Bronchial epithelial cell (primary cell): Measurements from ENCODE around the gene SH3PXD2B. TPM values are rescaled to one million over a fixed set of nuclear protein-coding genes. Genes with fewer than 3 reads are reported as not detected.

Source experiments
- DNase-seq: peaks from one replicate; pipeline ENCODE4 v3.0.0-alpha.2; 2010; ENCODE audit warnings: low read depth
- FAIRE-seq: peaks from 2 replicates; lab custom pipeline; 2011; peaks lifted over from hg19 to GRCh38; lab: Jason Lieb, UNC
- H3K27me3 ChIP-seq: 2 replicates; pipeline ENCODE4 v1.5.1; 2011; ENCODE audit warnings: low read length; ENCODE audit not compliant: control insufficient read depth, insufficient read depth
- H3K36me3 ChIP-seq: 2 replicates; pipeline ENCODE4 v1.5.1; 2011; ENCODE audit warnings: low read length; ENCODE audit not compliant: control insufficient read depth, insufficient read depth
- H3K4me3 ChIP-seq: 2 replicates; pipeline ENCODE4 v1.5.1; 2011; ENCODE audit warnings: mild to moderate bottlenecking, low read depth, low read length, control low read depth
- total RNA-seq: library from RNA; depleted of rRNA; stranded (reverse); fragments of >200 nt; gene quantifications from 2 replicates; pipeline ENCODE4 v1.2.1, GENCODE V29; 2014
- TF ChIP-seq, protein P1 (sequence below): IDR thresholded peaks from 2 replicates; pipeline ENCODE4 v1.5.1; 2011; ENCODE audit warnings: mild to moderate bottlenecking, moderate library complexity, low read length, control low read depth, inconsistent platforms; ENCODE audit not compliant: insufficient read depth, severe bottlenecking

The SH3PXD2B gene
- total RNA-seq, 1 donor from 2014 or later: 10.0 TPM

- TF ChIP-seq, protein P1, sequence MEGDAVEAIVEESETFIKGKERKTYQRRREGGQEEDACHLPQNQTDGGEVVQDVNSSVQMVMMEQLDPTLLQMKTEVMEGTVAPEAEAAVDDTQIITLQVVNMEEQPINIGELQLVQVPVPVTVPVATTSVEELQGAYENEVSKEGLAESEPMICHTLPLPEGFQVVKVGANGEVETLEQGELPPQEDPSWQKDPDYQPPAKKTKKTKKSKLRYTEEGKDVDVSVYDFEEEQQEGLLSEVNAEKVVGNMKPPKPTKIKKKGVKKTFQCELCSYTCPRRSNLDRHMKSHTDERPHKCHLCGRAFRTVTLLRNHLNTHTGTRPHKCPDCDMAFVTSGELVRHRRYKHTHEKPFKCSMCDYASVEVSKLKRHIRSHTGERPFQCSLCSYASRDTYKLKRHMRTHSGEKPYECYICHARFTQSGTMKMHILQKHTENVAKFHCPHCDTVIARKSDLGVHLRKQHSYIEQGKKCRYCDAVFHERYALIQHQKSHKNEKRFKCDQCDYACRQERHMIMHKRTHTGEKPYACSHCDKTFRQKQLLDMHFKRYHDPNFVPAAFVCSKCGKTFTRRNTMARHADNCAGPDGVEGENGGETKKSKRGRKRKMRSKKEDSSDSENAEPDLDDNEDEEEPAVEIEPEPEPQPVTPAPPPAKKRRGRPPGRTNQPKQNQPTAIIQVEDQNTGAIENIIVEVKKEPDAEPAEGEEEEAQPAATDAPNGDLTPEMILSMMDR: no peak
- FAIRE-seq: no peak
- Histone ChIP-seq H3K4me3 (no peak overlapping the region), H3K36me3 (peaks cover 3% of the 10 kb centered on the region), H3K27me3 (no peaks in the 10 kb centered on the region)
- DNase-seq: no peak
Observed at GRCh38 chr5:172444626-172445365, 9.5 kb downstream of the SH3PXD2B start.

DNA sequence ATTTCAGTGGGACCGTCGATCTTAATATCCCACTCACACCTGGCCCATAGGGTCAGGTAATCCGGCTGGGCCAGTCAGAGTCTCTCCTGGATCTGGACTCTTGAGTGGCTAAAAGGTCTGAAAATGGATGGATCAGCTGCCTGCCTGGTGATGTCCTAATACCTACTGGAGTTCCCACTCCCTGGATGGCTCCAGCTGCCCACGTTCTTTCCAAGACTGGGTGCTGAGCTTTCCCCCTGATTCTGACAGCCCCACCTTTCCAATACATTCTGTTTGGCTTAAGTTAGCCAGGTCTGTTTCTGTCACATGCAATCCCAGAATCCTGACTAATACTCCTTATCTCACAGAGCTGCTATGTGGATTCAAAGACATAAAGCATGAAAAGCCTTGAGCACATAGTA is 10.2 kb downstream of the SH3PXD2B start:
- Histone ChIP-seq H3K4me3 (no peak overlapping the region), H3K36me3 (peaks cover 3% of the 10 kb centered on the region), H3K27me3 (no peaks in the 10 kb centered on the region)
- TF ChIP-seq, protein P1: no peak
- FAIRE-seq (no peak), DNase-seq (peak; percentile 80)

- TF ChIP-seq, protein P1: no peak
- DNase-seq: peak; percentile 90
- no peak overlapping the region for H3K4me3 ChIP-seq
Observed at GRCh38 chr5:172443441-172444109, 10.8 kb downstream of the SH3PXD2B start.

GRCh38 chr5:172442592-172442991 is 11.7 kb downstream of the SH3PXD2B start:
- H3K36me3 ChIP-seq: no peaks in the 10 kb centered on the region
- FAIRE-seq (no peak), DNase-seq (no peak)
- no peak overlapping the region for H3K4me3 ChIP-seq
- no peaks in the 10 kb centered on the region for H3K27me3 ChIP-seq
- TF ChIP-seq, protein P1: no peak

More at GRCh38 chr5:172443441-172444109, 10.8 kb downstream of the SH3PXD2B start:
- H3K27me3 ChIP-seq: no peaks in the 10 kb centered on the region
- no peak for FAIRE-seq
- H3K36me3 ChIP-seq: no peaks in the 10 kb centered on the region

DNA sequence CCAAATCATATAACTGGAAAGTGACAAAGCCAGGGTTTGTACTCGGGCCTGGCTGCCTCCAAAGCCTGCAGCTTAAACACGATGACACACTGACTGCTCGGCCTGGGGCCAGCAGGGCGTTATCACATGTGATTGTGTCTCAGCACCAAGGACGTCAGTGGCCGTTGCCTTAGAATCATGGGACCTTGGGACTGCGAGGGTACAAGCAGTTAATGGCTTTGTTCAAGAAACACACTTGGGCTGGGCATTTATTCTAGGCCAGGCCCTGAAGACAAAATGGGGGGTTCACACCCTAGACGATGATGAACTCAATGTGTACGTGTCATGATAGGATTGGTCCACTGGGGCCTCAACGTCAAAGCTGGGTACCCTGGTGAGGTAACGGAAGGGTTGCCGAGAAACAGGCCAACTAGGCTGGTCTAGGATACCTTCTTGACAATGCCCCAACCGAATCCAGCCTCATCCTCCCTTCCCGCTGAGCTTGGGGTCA is 13.0 kb downstream of the SH3PXD2B start:
- FAIRE-seq: no peak
- no peak overlapping the region for H3K4me3 ChIP-seq
- TF ChIP-seq, protein P1: no peak

More for the DNA sequence above, 13.0 kb downstream of the SH3PXD2B start:
- Histone ChIP-seq H3K27me3 (no peaks in the 10 kb centered on the region), H3K36me3 (peaks cover 2% of the 10 kb centered on the region)
- DNase-seq: no peak
